Aorta (tissue), 5 donors: ENCODE measurements around the gene ZNF565. TPM values are rescaled to one million over a fixed set of nuclear protein-coding genes. Genes with fewer than 3 reads are reported as not detected.

Source experiments
- ATAC-seq: fragments of 200-7000 bp; cut with Tn5 transposase; one replicate; pipeline ENCODE4 v1.9.1; 2022; ENCODE audit warnings: moderate library complexity; ENCODE audit not compliant: low FRiP score
- DNase-seq, 2 donors: peaks; one replicate each; pipeline ENCODE4 v3.0.0-alpha.2; 2020
- H3K27ac ChIP-seq, 2 donors: one replicate each; pipeline ENCODE4 v1.5.1; 2013; ENCODE audit warnings: low read length in 2 of 2, mild to moderate bottlenecking in 2 of 2, moderate library complexity in 2 of 2, control low read depth in 1 of 2, inconsistent platforms in 1 of 2, low read depth in 1 of 2
- H3K27me3 ChIP-seq, 2 donors: one replicate each; pipeline ENCODE4 v1.6.1; 2013; ENCODE audit warnings: control low read depth in 1 of 2, low read length in 1 of 2, mild to moderate bottlenecking in 1 of 2, moderate library complexity in 1 of 2; ENCODE audit not compliant: insufficient read depth in 2 of 2, control insufficient read depth in 1 of 2
- H3K36me3 ChIP-seq, 2 donors: one replicate each; pipeline ENCODE4 v1.6.1; 2013; ENCODE audit warnings: control low read depth in 1 of 2, low read length in 1 of 2, mild to moderate bottlenecking in 1 of 2; ENCODE audit not compliant: insufficient read depth in 2 of 2, control insufficient read depth in 1 of 2
- H3K4me1 ChIP-seq, 2 donors: one replicate each; pipeline ENCODE4 v1.6.1; 2013; ENCODE audit warnings: low read length in 2 of 2, control low read depth in 1 of 2, mild to moderate bottlenecking in 1 of 2, moderate library complexity in 1 of 2; ENCODE audit not compliant: insufficient read depth in 2 of 2, control insufficient read depth in 1 of 2
- H3K4me3 ChIP-seq, 2 donors: one replicate each; pipeline ENCODE4 v1.5.1; 2013; ENCODE audit warnings: low read length in 2 of 2, control low read depth in 1 of 2, mild to moderate bottlenecking in 1 of 2
- H3K9me3 ChIP-seq: one replicate; pipeline ENCODE4 v1.6.1; 2013; ENCODE audit warnings: mild to moderate bottlenecking, low read length; ENCODE audit not compliant: control insufficient read depth
- WGBS, 2 donors: extraction: QIAGEN DNeasy Blood & Tissue Kit; methylation state at CpG; one replicate each; pipeline ENCODE4 v1.1.7; 2013; 5-methylcytosine and 5-hydroxymethylcytosine counted together
- intact Hi-C, 2 donors: fragments of 100-400 bp; cut with DNase I; formaldehyde crosslinking; loops; one replicate each; pipeline versions ENCODE4 v1.14.2 to v1.15.0; 2022
- polyA plus RNA-seq, 2 donors: library from polyadenylated mRNA; stranded (reverse); fragments of 200-250 nt; gene quantifications; one replicate each; pipeline ENCODE4 v1.2.3, GENCODE V29; 2013
- total RNA-seq, 2 donors: library from RNA; stranded (reverse); fragmentation: NEBNext Ultra II Directional; extraction: Animal tissue kit (Norgen Biotek cat#: 25700); gene quantifications; one replicate each; pipeline ENCODE4 v1.2.1, GENCODE V29; 2021
- donor health status: healthy with polysubstance abuse.
- donor health status: Bipolar disorder and iron deficiency.
- donor health status: DM: no; HTN: no; CAD: no.
- donor health status: DM: no; HTN: no; CAD: no.
- donor health status: DM: yes; HTN: yes; CAD: no.

The ZNF565 gene
- total and polyA plus RNA-seq, 4 donors: 1.6 to 8.0 (median 5.0) TPM

DNA sequence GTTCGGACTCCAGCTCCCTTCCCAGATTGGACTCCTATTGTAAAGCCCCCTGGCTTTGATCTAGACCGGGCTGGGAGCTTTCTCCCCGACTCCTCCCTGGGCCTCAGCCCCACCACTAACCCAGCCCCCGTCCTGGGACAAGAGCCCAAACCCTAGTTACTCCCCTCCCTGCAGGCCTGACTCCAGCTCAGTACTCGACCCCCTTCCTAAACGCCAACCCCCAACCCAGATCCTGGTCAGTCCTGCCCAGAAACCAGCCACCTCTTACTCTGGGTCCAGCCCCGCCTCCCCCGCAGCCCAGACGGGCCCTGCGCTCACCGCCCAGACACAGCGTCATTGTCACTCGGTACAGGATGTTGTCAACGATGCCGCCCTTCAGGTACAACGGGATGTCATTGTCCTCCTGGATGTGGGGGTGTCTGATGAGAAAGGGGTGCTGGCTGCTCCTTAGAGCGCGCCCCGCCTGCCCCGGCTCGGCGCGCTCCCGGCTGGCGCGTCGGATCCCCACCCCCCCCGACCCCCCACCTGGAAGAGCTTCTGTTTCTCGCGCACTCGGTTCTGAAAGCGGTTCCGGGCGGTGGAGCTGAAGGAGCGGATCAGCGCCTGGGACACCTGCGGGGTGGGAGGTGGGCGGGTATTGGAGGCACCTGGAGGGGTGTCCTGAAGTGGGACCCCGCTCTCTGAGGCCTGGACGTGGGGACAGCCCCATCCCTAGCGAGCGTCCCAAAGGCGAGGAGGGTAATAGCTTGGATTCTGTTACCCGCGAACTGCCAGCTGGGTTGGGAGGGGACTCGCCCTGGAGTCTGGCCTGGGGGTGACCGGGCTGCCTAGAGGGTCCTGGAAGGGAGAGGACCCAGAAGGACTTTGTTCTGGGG is 63.1 kb downstream of the ZNF565 start:
- peak; percentile 74 to 89 for DNase-seq
- intact Hi-C loops: loop anchor here in 1 of 2 donors (1.0 to 2.0 kb wide), 2 partner anchors 11 to 23 kb away; partner anchors contain the start of gene CAPNS1
- Histone ChIP-seq H3K27ac (peak overlapping the region; percentile 78 to 92), H3K36me3 (peaks cover 0 to 2% of the 10 kb centered on the region in 2 donors), H3K4me1 (no peaks in the 10 kb centered on the region), H3K27me3 (no peaks in the 10 kb centered on the region), H3K9me3 (no peaks in the 10 kb centered on the region), H3K4me3 (peak overlapping the region; percentile 57 to 72)
- peak; percentile 83 for ATAC-seq
- WGBS, 2 donors: 10 to 12% methylated on average over 47 of the region's 47 CpGs

DNA sequence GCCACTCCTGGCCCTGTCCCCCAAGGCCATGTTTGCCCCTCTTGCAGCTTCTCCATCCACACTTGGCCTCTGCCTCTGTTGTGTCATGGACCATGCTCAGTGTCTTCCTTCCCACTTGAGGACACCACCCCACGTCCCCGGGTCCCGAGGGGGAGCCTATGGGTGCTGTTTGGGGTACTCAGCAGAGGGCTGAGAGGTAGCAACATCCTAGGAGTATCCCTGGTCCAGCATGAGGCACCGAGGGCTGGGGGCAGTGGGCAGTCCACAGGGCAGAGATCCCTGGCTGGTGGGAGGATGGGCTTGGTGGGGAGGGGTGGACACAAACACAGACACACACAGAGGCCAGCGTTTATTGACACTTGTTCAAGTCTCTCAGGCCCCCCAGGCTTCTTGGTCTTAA is 63.9 kb downstream of the ZNF565 start:
- no peak for ATAC-seq
- DNase-seq: peak in 1 of 2 donors; percentile 24
- Histone ChIP-seq H3K27me3 (no peaks in the 10 kb centered on the region), H3K9me3 (no peaks in the 10 kb centered on the region), H3K4me3 (no peak overlapping the region), H3K27ac (peak overlapping the region in 1 of 2 donors; percentile 49), H3K36me3 (peaks cover 4 to 8% of the 10 kb centered on the region in 2 donors), H3K4me1 (no peaks in the 10 kb centered on the region)
- intact Hi-C loops: no loop called here
- 51 to 54% methylated on average over 5 of the region's 5 CpGs for WGBS, 2 donors

DNA sequence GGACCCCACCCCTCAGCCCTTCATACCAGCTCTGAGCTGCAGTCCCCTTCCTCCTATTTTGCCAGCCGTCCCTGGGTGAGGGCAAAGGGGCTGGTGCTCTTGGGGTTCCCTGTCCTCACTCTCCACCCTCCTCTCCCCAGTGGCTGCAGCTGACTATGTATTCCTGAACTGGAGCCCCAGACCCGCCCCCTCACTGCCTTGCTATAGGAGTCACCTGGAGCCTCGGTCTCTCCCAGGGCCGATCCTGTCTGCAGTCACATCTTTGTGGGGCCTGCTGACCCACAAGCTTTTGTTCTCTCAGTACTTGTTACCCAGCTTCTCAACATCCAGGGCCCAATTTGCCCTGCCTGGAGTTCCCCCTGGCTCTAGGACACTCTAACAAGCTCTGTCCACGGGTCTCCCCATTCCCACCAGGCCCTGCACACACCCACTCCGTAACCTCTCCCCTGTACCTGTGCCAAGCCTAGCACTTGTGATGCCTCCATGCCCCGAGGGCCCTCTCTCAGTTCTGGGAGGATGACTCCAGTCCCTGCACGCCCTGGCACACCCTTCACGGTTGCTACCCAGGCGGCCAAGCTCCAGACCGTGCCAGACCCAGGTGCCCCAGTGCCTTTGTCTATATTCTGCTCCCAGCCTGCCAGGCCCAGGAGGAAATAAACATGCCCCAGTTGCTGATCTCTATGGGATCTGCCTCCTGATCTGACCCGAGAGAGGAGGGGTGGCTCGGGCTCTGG is 64.6 kb downstream of the ZNF565 start:
- Histone ChIP-seq H3K9me3 (no peaks in the 10 kb centered on the region), H3K27me3 (no peaks in the 10 kb centered on the region), H3K4me1 (no peaks in the 10 kb centered on the region), H3K4me3 (no peak overlapping the region), H3K36me3 (peaks cover 4 to 9% of the 10 kb centered on the region in 2 donors), H3K27ac (no peak overlapping the region)
- peak in 1 of 2 donors; percentile 48 for DNase-seq
- no peak for ATAC-seq
- 65% methylated on average over 13 of the region's 13 CpGs for WGBS, 2 donors
- intact Hi-C loops: loop anchor here in 1 of 2 donors (10.0 kb wide), 1 partner anchor 405 kb away; the partner anchor contains the start of genes IGFLR1, LIN37, PSENEN and U2AF1L4

DNA sequence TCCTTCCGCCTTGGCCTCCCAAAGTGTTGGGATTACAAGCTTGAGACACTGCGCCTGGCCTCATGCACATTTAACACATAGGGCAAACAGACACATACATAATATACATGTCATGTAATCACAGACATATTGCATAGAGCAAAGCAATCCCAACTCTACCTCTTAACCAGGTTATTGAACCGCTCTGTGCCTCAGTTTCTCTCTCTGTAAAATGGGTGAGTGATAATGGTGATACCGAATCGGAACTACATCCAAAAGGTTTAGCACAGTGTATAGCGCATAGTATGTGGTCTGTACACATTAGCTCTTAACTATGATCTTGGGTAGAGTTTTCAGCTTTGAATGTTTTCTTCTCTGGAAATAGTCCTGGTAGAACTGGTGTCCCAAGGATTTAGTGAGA is 69.8 kb downstream of the ZNF565 start:
- H3K9me3 ChIP-seq: no peaks in the 10 kb centered on the region
- peaks cover 4 to 18% of the 10 kb centered on the region in 2 donors for H3K36me3 ChIP-seq
- no peak overlapping the region for H3K27ac ChIP-seq
- H3K4me1 ChIP-seq: no peaks in the 10 kb centered on the region
- WGBS, 2 donors: 97% methylated on average over 6 of the region's 6 CpGs
- ATAC-seq: no peak
- DNase-seq: no peak
- H3K27me3 ChIP-seq: no peaks in the 10 kb centered on the region
- intact Hi-C loops: loop anchor here in 1 of 2 donors (10.0 kb wide), 1 partner anchor 400 kb away; the partner anchor contains the start of genes IGFLR1, LIN37, PSENEN and U2AF1L4
- no peak overlapping the region for H3K4me3 ChIP-seq

GRCh38 chr19:36142496-36142895 is 72.0 kb downstream of the ZNF565 start:
- no peak for DNase-seq
- Histone ChIP-seq H3K4me3 (no peak overlapping the region), H3K4me1 (no peaks in the 10 kb centered on the region), H3K27me3 (no peaks in the 10 kb centered on the region), H3K27ac (no peak overlapping the region), H3K36me3 (peaks cover 4 to 18% of the 10 kb centered on the region in 2 donors), H3K9me3 (no peaks in the 10 kb centered on the region)
- WGBS, 2 donors: 79 to 85% methylated on average over 9 of the region's 9 CpGs
- intact Hi-C loops: loop anchor here in 1 of 2 donors (10.0 kb wide), 1 partner anchor 398 kb away; the partner anchor contains the start of genes IGFLR1, LIN37, PSENEN and U2AF1L4
- ATAC-seq: no peak

DNA sequence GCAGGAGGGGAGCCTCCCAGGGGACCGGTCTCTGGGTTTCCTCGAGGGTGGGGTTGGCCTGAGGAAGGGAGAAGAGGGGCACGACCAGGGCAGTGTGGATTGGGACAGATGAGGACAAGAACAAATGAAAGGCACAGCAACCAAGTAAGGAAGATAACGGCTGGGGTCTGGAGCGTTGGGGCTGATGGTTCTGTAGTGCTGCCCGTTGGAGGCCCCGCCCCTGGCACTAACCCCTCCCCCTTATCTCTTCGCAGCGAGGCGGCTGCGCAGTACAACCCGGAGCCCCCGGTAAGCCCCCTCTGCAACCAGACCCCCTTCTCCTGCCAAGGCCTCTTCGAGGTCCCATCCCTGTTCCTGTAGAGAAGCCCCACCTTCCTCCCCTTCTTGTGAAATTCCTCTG is 72.4 kb downstream of the ZNF565 start:
- Histone ChIP-seq H3K36me3 (peaks cover 4 to 18% of the 10 kb centered on the region in 2 donors), H3K4me3 (no peak overlapping the region)
- intact Hi-C loops: loop anchor here in 1 of 2 donors (10.0 kb wide), 1 partner anchor 397 kb away; the partner anchor contains the start of genes IGFLR1, LIN37, PSENEN and U2AF1L4

DNA sequence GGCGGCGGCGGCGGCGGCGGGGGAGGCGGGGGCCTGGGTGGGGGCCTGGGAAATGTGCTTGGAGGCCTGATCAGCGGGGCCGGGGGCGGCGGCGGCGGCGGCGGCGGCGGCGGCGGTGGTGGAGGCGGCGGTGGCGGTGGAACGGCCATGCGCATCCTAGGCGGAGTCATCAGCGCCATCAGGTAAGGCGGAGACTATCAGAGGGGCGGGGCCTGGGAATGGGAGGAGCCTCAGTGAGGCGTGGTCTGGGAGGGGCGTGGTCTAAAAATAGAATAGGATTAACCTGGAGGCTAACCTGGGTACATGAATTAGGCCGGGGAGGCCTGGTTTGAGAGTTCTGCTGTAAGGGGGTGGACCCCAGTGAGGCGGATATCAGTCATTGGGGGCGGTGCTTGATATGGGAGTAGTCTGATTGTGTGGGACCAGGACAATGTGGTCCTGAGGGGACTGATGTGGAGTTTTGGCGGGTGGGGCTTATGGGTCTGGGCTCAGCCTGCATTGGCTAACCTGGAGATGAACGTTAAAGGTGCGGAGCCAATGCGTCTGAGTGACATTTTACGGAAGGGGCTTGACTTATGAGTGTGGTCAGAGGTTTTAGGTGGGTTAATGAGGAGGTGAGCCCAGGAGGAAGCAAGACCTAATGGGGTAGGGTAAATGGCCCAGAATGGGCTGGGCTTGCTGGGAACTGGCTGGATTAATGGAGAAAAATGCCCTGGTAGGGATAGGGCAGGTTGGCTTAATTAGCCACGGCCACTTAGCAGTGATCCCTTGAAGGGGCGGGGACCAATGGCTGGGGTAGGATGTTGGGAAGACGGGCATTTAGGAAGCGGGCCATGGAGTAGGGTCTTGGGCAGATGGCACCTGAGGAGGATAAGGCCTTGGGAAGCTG is 73.2 kb downstream of the ZNF565 start:
- Histone ChIP-seq H3K9me3 (no peaks in the 10 kb centered on the region), H3K27ac (peak overlapping the region in 1 of 2 donors; percentile 14), H3K36me3 (peaks cover 4 to 15% of the 10 kb centered on the region in 2 donors), H3K4me3 (peak overlapping the region; percentile 76 to 91), H3K4me1 (no peaks in the 10 kb centered on the region), H3K27me3 (no peaks in the 10 kb centered on the region)
- DNase-seq (peak; percentile 88 to 95), ATAC-seq (peak; percentile 72)
- intact Hi-C loops: loop anchor here in 1 of 2 donors (10.0 kb wide), 1 partner anchor 396 kb away; the partner anchor contains the start of genes IGFLR1, LIN37, PSENEN and U2AF1L4
- WGBS, 2 donors: 18 to 27% methylated on average over 28 to 42 of the region's 42 CpGs

More for the DNA sequence above, 72.4 kb downstream of the ZNF565 start:
- H3K4me1 ChIP-seq: no peaks in the 10 kb centered on the region
- H3K27ac ChIP-seq: no peak overlapping the region
- no peak for DNase-seq
- H3K27me3 ChIP-seq: no peaks in the 10 kb centered on the region
- ATAC-seq: no peak
- no peaks in the 10 kb centered on the region for H3K9me3 ChIP-seq
- 88 to 91% methylated on average over 13 to 14 of the region's 14 CpGs for WGBS, 2 donors
